ENCODE results near the gene BCAN. TPM values are rescaled to one million over a fixed set of nuclear protein-coding genes. Genes with fewer than 3 reads are reported as not detected.

The BCAN gene
- total and polyA plus RNA-seq, 10 donors = 0.10 to 0.11 TPM; not detected in 8

DNA sequence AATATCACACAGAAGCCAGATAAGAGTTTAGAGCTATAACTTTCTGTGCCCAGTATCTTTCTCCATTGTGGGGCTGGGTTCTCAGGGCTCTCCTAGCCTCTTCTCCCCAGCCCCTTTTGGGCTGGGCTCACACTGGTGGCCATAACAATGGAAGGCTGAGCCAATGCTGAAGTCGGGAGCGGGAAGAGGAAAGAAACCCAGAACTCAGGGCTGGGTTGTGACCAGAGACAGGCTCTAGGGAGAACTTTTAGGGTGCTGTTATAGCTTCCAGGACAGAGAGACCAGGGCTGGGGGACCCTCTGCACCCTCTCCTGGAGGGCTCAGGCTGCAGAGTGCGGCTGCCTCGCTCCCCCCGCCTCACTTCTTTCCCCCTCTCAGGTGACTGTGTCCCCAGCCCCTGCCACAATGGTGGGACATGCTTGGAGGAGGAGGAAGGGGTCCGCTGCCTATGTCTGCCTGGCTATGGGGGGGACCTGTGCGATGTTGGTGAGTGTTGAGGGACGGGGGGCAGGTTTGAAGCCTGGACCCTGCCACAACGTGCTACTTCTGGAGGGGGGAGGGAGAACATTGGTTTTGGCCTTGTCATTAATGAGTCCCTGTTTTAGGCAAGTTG lies 14.1 kb downstream of the BCAN start:
- DNase-seq = no peak
- 35 to 64% (median 59%) methylated on average over 5 to 9 of the region's 9 CpGs for WGBS, 5 donors
- TF ChIP-seq POLR2A (IDR thresholded peaks at IDR 0.05) = no peak
- TF ChIP-seq, protein P1, sequence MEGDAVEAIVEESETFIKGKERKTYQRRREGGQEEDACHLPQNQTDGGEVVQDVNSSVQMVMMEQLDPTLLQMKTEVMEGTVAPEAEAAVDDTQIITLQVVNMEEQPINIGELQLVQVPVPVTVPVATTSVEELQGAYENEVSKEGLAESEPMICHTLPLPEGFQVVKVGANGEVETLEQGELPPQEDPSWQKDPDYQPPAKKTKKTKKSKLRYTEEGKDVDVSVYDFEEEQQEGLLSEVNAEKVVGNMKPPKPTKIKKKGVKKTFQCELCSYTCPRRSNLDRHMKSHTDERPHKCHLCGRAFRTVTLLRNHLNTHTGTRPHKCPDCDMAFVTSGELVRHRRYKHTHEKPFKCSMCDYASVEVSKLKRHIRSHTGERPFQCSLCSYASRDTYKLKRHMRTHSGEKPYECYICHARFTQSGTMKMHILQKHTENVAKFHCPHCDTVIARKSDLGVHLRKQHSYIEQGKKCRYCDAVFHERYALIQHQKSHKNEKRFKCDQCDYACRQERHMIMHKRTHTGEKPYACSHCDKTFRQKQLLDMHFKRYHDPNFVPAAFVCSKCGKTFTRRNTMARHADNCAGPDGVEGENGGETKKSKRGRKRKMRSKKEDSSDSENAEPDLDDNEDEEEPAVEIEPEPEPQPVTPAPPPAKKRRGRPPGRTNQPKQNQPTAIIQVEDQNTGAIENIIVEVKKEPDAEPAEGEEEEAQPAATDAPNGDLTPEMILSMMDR (IDR thresholded peaks at IDR 0.05 in 8 of 11, conservative IDR thresholded peaks at IDR 0.05 in 3 of 11) = no peak
- TF ChIP-seq POLR2AphosphoS5 (IDR thresholded peaks at IDR 0.05) = no peak
- Histone ChIP-seq H3K9me3 (no peaks in the 10 kb centered on the region), H3K27ac (no peak overlapping the region), H3K27me3 (replicated peaks in 1 of 7) (peaks cover 0 to 72% (median 27%) of the 10 kb centered on the region in 7 donors), H3K4me3 (no peak overlapping the region), H3K36me3 (no peaks in the 10 kb centered on the region), H3K4me1 (peaks cover 27 to 52% (median 46%) of the 10 kb centered on the region in 6 donors)
- intact Hi-C loops (cut with DNase I; ENCODE audit: low total_unique reads) = no loop called here

DNA sequence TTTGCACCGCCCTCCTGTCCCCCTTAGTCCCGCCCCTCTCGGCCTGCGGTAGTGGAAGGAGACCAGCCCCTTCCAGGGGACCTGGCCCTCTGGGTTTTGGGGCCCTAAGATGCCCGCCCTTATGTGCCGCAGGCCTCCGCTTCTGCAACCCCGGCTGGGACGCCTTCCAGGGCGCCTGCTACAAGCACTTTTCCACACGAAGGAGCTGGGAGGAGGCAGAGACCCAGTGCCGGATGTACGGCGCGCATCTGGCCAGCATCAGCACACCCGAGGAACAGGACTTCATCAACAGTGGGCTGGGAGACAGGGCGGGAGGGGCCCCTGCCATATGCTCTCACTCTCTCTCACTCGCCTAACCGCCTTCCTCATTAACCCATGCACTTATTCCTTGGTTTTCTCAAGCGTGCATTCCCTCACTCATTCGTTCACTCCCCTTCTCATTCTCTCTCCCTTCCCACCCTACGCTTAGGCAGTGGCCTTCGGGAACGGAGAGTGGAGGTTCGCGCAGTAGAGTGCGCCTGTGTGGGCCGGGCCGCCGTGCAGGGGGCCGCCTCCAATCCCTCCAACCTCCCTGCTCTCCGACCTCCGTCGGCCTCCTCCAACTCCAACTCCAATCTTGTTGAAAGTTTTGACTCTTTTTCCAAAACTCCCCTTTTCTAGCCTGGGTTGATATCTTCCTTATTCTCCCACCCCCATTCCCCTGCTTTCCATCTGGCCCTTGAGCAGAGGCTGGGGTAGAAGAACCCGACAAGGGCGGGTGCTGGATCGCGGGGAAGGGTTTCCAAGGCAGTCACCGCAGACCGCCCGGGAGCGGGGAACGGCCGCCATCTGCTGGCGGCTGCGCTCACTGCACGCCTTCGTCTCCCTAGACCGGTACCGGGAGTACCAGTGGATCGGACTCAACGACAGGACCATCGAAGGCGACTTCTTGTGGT lies 15.2 kb downstream of the BCAN start:
- H3K4me1 ChIP-seq = peaks cover 35 to 63% (median 57%) of the 10 kb centered on the region in 6 donors
- DNase-seq = peak; percentile 93
- H3K9me3 ChIP-seq = no peaks in the 10 kb centered on the region
- H3K27ac ChIP-seq = no peak overlapping the region
- H3K4me3 ChIP-seq = peak overlapping the region in 7 of 8 donors; percentile 16 to 65 (median 27)
- intact Hi-C loops (cut with DNase I; ENCODE audit: low total_unique reads) = no loop called here
- peaks cover 0 to 61% (median 20%) of the 10 kb centered on the region in 7 donors for H3K27me3 ChIP-seq (replicated peaks in 1 of 7)
- no peaks in the 10 kb centered on the region for H3K36me3 ChIP-seq
- 1 to 4% (median 1%) methylated on average over 48 to 54 of the region's 54 CpGs for WGBS, 5 donors
- peak in 2 of 3 donors; percentile 27 to 47 for TF ChIP-seq POLR2AphosphoS5 (IDR thresholded peaks at IDR 0.05)
- TF ChIP-seq, protein P1 (IDR thresholded peaks at IDR 0.05 in 8 of 11, conservative IDR thresholded peaks at IDR 0.05 in 3 of 11) = peak; percentile 65 to 96 (median 90)
- no peak for TF ChIP-seq POLR2A (IDR thresholded peaks at IDR 0.05)

DNA sequence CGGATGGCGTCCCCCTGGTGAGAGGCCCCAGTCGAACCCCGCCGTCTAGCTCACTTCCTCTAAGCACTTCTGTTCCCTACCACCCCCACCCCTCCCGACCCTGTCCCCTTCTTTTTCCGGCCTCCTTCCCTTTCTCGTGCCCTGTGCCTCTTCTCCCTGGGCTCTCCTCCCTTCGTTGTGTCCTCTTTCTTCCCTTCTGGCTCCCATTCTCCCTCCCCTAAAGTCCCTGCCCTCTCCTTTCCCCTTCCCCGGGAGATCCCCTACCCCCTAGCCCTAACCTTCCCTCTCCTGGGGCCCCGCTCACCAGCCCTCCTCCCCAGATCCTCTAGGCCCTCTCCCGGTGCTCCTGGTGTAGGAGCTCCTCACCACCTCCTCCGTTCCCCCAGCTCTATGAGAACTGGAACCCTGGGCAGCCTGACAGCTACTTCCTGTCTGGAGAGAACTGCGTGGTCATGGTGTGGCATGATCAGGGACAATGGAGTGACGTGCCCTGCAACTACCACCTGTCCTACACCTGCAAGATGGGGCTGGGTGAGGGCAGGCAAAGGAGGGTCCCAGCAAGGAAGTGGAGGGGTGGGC lies 15.9 kb downstream of the BCAN start:
- Histone ChIP-seq H3K27me3 (replicated peaks in 1 of 7) (peaks cover 0 to 54% (median 16%) of the 10 kb centered on the region in 7 donors), H3K4me1 (peaks cover 43 to 71% (median 64%) of the 10 kb centered on the region in 6 donors), H3K36me3 (no peaks in the 10 kb centered on the region), H3K27ac (no peak overlapping the region), H3K9me3 (no peaks in the 10 kb centered on the region), H3K4me3 (peak overlapping the region in 4 of 8 donors; percentile 26 to 65 (median 36))
- intact Hi-C loops (cut with DNase I; ENCODE audit: low total_unique reads) = no loop called here
- 9 to 14% (median 13%) methylated on average over 15 of the region's 15 CpGs for WGBS, 5 donors
- DNase-seq = no peak
- no peak for TF ChIP-seq POLR2AphosphoS5 (IDR thresholded peaks at IDR 0.05)
- TF ChIP-seq, protein P1 (IDR thresholded peaks at IDR 0.05 in 8 of 11, conservative IDR thresholded peaks at IDR 0.05 in 3 of 11) = peak in 5 of 11 experiments; percentile 1 to 60 (median 55)

Measured in spleen (tissue), 11 donors.